Thyroid gland (tissue), 4 donors: Measurements from ENCODE around the gene LIMS1.

Experiments used
- POLR2A ChIP-seq, 2 donors: fragments of 450-650 bp; IDR thresholded peaks; one replicate each; pipeline ENCODE4 v1.6.1; 2017; ENCODE audit warnings: antibody characterized with exemption in 2 of 2, mild to moderate bottlenecking in 2 of 2, moderate library complexity in 1 of 2
- TF ChIP-seq, protein P1 (sequence below), 6 experiments: fragments of 200-600 bp in 3 of 6; fragments of 450-650 bp in 3 of 6; sonication (generic) in 3 of 6; IDR thresholded peaks; one replicate each; pipeline ENCODE4 v1.5.1; 2016 to 2019; ENCODE audit warnings: antibody characterized with exemption in 6 of 6, mild to moderate bottlenecking in 2 of 6, inconsistent platforms in 1 of 6, moderate library complexity in 1 of 6

DNA sequence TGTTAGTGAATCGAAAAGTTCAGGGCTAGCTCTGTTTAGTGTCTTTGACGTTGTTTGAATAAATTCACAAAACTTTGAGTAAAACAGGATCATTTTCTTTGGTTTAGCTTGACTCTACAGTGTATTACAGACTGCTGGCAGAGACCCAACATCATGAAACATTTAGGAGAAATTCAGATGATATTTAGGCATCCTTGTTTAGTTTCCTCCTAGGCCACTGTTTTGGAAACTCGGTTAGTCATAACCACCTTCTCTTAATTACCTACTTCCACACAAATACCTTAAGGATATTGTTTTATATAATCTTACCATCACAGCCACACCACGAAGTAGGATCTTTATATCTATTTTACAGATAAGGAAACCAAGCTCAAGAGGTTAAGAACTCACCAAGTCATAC, 7.8 kb downstream of the LIMS1 start:
- TF ChIP-seq, protein P1, sequence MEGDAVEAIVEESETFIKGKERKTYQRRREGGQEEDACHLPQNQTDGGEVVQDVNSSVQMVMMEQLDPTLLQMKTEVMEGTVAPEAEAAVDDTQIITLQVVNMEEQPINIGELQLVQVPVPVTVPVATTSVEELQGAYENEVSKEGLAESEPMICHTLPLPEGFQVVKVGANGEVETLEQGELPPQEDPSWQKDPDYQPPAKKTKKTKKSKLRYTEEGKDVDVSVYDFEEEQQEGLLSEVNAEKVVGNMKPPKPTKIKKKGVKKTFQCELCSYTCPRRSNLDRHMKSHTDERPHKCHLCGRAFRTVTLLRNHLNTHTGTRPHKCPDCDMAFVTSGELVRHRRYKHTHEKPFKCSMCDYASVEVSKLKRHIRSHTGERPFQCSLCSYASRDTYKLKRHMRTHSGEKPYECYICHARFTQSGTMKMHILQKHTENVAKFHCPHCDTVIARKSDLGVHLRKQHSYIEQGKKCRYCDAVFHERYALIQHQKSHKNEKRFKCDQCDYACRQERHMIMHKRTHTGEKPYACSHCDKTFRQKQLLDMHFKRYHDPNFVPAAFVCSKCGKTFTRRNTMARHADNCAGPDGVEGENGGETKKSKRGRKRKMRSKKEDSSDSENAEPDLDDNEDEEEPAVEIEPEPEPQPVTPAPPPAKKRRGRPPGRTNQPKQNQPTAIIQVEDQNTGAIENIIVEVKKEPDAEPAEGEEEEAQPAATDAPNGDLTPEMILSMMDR (IDR thresholded peaks at IDR 0.05) = no peak
- no peak for TF ChIP-seq POLR2A (IDR thresholded peaks at IDR 0.05)
